HG03442 (cell line): ENCODE results near the gene CLMN.

Source experiments
- ATAC-seq: cut with Tn5 transposase; IDR thresholded peaks from one replicate; pipeline ENCODE4 v1.9.1; 2021; ENCODE audit warnings: mild to moderate bottlenecking, moderate library complexity; ENCODE audit not compliant: unreplicated experiment

The CLMN gene

DNA sequence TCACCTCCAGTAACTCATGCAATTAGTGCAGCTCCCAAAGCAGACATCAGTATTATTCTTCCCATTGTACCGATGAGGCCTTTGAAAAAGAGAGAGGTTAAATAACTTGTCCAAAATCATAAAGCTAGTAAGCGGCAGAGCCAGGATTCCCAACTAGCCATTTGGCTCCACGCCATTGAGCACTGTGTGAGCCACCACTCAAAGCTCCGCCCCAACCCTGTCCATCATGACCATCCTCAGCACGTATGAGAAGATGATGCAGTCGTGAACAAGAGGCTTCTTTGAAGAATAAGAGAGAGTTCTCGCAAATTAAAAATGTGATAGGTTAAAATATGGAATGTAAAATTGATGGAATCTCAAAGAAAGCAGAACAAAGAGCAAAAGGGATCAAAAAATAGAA is 14.6 kb downstream of the CLMN start:
- ATAC-seq = no peak

GRCh38 chr14:95304342-95304741 is 15.4 kb downstream of the CLMN start:
- no peak for ATAC-seq

- ATAC-seq = no peak
Observed at GRCh38 chr14:95303552-95303951, 16.2 kb downstream of the CLMN start.

- no peak for ATAC-seq
Observed at GRCh38 chr14:95302667-95303506, 16.8 kb downstream of the CLMN start.

- ATAC-seq = no peak
Observed at GRCh38 chr14:95301527-95302187, 18.1 kb downstream of the CLMN start.

DNA sequence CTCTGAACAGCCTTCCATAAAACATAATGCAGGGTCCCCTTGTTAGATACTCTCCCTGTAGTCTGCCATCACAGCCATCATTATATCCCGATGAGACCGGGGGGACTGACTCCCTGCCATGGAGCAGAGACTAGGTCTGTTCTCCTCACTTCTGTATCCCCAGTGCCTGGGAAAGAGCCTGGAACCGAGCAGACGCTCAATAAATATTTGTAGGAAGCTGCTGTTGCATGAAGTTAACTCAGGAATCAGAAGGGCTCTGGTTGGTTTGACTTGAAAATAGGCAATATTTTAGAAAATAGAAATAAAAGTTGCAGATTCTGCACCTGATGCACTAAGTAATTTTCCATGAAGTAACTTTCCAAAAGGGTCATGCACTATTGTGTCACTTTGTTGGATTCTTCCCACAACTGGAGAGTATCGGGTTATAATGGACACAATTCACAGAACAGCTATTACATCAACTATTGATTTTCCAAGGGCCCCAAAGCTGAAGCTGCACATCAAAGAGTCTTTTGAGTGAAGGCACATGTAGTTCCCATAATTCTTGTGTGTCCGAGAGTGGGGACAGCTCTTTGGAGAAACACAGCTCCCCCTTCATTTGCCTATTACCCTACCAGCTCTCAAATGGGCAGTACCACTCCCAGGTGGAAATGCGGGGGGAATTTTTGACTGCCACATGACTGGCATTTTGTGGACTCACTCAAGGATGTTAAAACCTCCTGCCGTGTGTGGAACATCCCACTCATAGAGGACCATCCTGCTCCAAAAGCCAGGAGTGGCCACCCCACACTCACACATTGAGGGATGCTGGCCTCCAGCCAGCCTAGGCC is 18.8 kb downstream of the CLMN start:
- ATAC-seq = no peak

GRCh38 chr14:95300002-95300696 is 19.6 kb downstream of the CLMN start:
- ATAC-seq = no peak

DNA sequence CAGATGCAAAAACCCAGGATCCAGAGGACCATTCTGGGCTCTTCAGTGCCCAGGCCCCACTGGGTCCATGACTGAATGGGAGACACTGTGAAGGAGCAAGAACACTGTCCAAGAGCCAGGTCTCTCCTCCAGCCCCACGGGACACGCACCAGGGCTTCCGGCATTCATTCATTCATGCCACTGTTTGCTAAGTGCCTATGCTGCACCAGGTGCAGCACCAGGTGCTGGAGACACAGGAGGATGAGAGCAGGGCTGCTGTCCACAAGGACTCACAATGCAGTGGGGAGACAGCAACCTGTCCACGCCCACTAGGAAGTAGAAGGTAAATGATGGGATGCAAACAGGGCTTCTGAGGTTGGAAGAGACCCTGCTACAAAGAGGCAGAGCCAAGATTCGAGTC is 20.4 kb downstream of the CLMN start:
- no peak for ATAC-seq

GRCh38 chr14:95297832-95298231 is 21.9 kb downstream of the CLMN start:
- no peak for ATAC-seq

- no peak for ATAC-seq
Observed at GRCh38 chr14:95296966-95297365, 22.7 kb downstream of the CLMN start.

DNA sequence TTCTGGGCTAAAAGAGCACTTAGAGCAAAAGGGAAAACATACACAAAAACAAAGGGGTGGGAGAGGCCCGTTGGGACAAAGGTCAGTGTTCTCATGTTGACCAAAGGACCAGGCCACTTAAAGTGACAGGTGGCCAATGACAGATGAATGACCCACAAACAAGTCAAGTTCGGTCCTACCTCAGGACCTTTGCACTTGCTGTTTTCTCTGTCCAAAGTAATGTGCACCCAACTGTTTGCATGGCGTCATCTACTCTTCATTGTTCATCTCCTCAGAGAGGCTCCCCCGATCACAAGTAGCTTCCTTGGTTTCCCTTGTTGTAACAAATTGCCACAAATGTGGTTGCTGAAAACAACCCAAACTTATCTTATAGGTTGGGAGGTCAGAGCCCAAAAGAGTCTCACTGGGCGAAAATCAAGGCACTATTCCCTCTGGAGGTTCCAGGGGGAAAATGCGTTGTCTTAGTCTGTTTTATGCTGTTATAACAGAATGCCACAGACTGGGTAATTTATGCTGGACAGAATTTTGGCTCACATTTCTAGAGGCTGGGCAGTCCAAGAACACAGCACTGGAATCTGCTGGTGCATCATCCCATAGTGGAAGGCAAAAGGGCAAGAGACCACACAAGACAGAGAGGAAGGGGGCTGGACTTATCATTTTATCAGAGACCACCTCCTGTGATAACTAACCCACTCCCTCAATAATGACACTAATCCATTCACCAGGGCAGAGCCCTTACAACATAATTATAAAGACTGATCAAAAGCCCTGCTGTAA is 23.9 kb downstream of the CLMN start:
- ATAC-seq = no peak

DNA sequence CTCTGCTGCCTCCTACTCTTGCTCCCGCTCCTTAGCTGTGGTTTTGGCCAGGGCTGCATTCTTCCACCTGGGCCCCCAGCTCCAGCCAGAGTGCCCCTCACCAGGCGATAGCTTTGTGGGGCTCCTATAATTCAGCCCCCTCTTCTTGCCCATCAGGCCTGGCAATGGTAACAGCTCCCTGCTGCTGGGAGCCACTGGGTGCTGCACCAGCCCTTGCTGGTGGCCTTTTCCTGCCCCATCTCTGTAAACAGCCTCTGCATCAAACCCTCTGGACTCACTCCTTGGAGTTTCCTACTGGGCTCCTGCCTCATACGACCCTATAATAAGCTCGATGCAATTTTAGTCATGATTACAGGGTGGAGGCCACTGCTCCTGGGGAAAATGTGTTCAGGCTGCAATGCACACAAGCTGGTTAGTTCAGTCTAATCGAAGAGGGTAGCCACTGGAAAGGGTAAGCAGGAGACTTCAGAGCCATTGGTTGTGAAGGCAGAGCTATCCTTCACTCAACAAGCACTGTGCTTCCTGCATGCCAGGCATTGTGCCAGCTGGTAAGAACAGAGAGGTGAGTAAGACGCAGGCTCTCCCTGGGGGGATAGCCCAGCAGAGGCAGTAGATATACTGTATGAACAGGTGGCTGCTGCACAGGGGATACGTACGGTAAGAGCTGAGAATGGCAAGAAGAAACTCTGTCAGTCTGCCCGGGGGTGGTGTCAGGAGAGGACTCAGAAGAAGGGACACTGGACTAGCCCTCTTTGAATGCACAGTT is 24.7 kb downstream of the CLMN start:
- ATAC-seq = no peak

DNA sequence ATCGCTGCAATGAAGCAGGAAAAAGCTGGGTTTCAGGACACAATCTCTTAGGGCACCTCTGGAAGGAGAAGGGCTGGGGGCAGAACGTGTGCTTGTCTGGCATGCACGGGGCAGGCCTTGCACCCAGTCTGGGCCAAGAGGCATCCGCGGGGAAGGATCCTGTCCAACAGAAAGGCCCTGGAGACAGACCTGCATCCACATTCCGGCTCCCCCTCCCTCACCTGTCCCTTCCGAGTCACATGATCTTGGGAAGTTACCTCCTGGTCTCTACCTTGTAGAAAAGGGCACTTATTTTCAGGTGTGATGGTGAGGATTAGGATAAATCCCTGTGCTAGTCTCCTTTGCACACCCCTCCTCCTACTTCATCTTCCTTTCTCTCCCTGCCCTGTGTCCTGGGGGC is 25.4 kb downstream of the CLMN start:
- ATAC-seq = no peak

GRCh38 chr14:95293449-95293848 is 26.3 kb downstream of the CLMN start:
- ATAC-seq = no peak

- no peak for ATAC-seq
Observed at GRCh38 chr14:95292660-95293425, 26.9 kb downstream of the CLMN start.

DNA sequence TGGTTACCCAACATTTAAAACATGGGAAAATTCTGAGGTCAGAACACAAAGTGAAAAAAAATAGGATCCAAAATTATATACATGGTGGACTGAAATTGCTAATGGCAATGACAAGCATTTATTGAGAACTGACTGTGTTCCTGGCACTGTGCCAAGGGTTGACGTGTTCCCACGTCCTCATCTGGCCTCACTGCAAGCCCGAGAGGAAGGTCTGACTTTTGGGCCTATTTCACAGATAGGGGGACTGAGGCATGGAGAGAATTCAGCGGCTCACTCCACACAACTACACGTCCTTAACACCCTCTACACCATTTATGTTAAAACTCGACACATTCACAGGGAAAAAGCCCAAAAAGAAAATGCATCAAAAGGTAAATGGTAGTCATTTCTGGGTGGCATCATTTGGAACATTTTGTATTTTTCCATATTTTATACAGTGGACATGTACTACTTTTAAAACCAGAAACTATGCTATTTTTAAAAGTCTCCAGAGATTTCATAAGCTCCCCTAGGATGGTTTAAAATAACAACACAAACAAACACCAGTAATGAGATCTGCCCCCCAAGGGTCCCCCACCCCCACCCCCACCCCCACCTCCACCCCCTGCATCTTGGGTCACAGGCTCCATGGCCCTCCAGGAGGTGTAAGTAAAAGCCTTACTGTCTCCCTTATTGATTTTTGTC is 27.7 kb downstream of the CLMN start:
- ATAC-seq = no peak

- no peak for ATAC-seq
Observed at GRCh38 chr14:95290871-95291431, 28.8 kb downstream of the CLMN start.

- no peak for ATAC-seq
Observed at GRCh38 chr14:95290021-95290420, 29.7 kb downstream of the CLMN start.
